ENCODE measurements around the gene PGAP6.

PGAP6 gene

GRCh38 chr16:324451-325334, 57.1 kb downstream of the PGAP6 start:
- DNase-seq, result no peak

GRCh38 chr16:324201-324450, 57.7 kb downstream of the PGAP6 start:
- DNase-seq, result no peak

- DNase-seq, result no peak
These were observed 59.2 kb downstream of the PGAP6 start for GRCh38 chr16:322476-323143.

- no peak for DNase-seq
These were observed 60.2 kb downstream of the PGAP6 start for GRCh38 chr16:321532-321931.
